Sigmoid colon (tissue), 4 donors: ENCODE measurements around the gene LIMS2.

Experiments
- EP300 ChIP-seq, 4 donors: sonication (generic); formaldehyde crosslinking; IDR thresholded peaks; one replicate each; pipeline ENCODE4 v1.6.1; 2017; ENCODE audit warnings: antibody characterized with exemption in 4 of 4
- POLR2A ChIP-seq, 2 donors: fragments of 450-650 bp; IDR thresholded peaks; one replicate each; pipeline ENCODE4 v1.6.1; 2016; ENCODE audit warnings: antibody characterized with exemption in 2 of 2, mild to moderate bottlenecking in 2 of 2, moderate library complexity in 2 of 2
- POLR2AphosphoS5 ChIP-seq, 4 donors: sonication (generic); formaldehyde crosslinking; IDR thresholded peaks; one replicate each; pipeline ENCODE4 v1.6.1; 2017; ENCODE audit warnings: antibody characterized with exemption in 4 of 4
- TF ChIP-seq, protein P1 (sequence below), 4 experiments: fragments of 450-650 bp in 3 of 4; fragments of 200-600 bp in 1 of 4; IDR thresholded peaks; one replicate each; pipeline ENCODE4 v1.5.1; 2016 to 2019; ENCODE audit warnings: antibody characterized with exemption in 4 of 4, mild to moderate bottlenecking in 3 of 4, moderate library complexity in 2 of 4

DNA sequence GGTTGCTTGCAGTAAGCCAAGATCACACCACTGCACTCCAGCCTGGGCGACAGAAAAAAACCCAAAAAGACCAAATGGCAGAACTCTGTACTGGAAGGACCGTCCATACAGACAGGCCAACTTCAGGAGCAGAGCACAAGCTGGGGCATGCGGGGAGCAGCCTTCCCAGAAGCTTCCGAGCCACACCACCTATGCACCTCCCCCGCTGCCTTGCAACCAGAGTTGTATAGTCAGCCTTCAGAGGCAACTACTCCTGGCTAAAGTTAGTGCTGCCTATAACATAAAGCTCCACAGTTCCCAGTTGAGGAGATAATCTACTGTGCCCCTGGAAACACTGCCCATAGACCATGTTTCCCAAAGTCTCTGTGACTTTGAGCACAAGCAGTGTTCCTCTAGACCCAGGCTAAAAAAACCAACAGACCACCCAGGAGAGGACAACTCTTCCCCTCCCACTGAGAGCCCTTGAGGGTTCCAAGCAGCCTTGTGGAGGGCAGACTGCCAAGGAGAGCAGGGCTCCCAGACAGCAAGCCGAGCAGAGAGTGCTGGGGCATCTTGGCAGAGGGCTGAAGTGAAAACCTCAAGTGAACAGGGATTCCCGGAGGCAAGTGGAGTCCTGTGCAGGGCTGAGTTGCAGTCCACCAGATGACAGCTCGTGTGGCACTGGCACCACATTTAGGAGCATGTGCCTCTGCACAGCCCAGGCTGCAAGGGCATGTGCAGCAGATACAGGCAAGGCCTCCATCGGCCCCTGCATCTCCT lies 32.7 kb upstream of the LIMS2 start:
- TF ChIP-seq, protein P1, sequence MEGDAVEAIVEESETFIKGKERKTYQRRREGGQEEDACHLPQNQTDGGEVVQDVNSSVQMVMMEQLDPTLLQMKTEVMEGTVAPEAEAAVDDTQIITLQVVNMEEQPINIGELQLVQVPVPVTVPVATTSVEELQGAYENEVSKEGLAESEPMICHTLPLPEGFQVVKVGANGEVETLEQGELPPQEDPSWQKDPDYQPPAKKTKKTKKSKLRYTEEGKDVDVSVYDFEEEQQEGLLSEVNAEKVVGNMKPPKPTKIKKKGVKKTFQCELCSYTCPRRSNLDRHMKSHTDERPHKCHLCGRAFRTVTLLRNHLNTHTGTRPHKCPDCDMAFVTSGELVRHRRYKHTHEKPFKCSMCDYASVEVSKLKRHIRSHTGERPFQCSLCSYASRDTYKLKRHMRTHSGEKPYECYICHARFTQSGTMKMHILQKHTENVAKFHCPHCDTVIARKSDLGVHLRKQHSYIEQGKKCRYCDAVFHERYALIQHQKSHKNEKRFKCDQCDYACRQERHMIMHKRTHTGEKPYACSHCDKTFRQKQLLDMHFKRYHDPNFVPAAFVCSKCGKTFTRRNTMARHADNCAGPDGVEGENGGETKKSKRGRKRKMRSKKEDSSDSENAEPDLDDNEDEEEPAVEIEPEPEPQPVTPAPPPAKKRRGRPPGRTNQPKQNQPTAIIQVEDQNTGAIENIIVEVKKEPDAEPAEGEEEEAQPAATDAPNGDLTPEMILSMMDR (IDR thresholded peaks at IDR 0.05), result no peak
- TF ChIP-seq POLR2AphosphoS5 (IDR thresholded peaks at IDR 0.05) (no peak), POLR2A (IDR thresholded peaks at IDR 0.05) (no peak), EP300 (IDR thresholded peaks at IDR 0.05) (no peak)
